Loucy (cell line): ENCODE results near the gene DDX4.

ENCODE experiments used
- H2AFZ ChIP-seq: fragments of 200-600 bp; sonication (generic); 2 replicates; pipeline ENCODE4 v1.6.0; 2016; ENCODE audit warnings: antibody characterized with exemption, mild to moderate bottlenecking, low read length, moderate library complexity
- H3F3A ChIP-seq: fragments of 200-600 bp; 2 replicates; pipeline ENCODE4 v1.6.0; 2016; ENCODE audit warnings: antibody characterized with exemption, low read depth, mild to moderate bottlenecking
- H3K27me3 ChIP-seq: fragments of 200-600 bp; sonication (generic); 2 replicates; pipeline ENCODE4 v1.6.1; 2014; ENCODE audit warnings: low read length, mild to moderate bottlenecking; ENCODE audit not compliant: insufficient read depth, poor library complexity, severe bottlenecking
- H3K36me3 ChIP-seq: fragments of 200-600 bp; sonication (generic); 2 replicates; pipeline ENCODE4 v1.6.1; 2016; ENCODE audit warnings: low read length; ENCODE audit not compliant: insufficient read depth
- H3K4me1 ChIP-seq: fragments of 200-600 bp; sonication (generic); 2 replicates; pipeline ENCODE4 v1.5.1; 2014; ENCODE audit warnings: low read length, mild to moderate bottlenecking; ENCODE audit not compliant: insufficient read depth, poor library complexity, severe bottlenecking
- H3K4me2 ChIP-seq: fragments of 200-600 bp; sonication (generic); 2 replicates; pipeline ENCODE4 v1.6.0; 2014; ENCODE audit warnings: antibody characterized with exemption, low read length, low read depth, mild to moderate bottlenecking; ENCODE audit not compliant: poor library complexity, severe bottlenecking
- H3K4me3 ChIP-seq: fragments of 200-600 bp; sonication (generic); 2 replicates; pipeline ENCODE4 v1.5.1; 2014; ENCODE audit warnings: low read length, mild to moderate bottlenecking, mixed read lengths; ENCODE audit not compliant: poor library complexity, severe bottlenecking
- H3K79me2 ChIP-seq: fragments of 200-600 bp; sonication (generic); 2 replicates; pipeline ENCODE4 v1.6.1; 2014; ENCODE audit warnings: low read length; ENCODE audit not compliant: insufficient read depth
- H3K9ac ChIP-seq: fragments of 200-600 bp; sonication (generic); 2 replicates; pipeline ENCODE4 v1.6.0; 2014; ENCODE audit warnings: mild to moderate bottlenecking, low read depth, low read length, moderate library complexity; ENCODE audit not compliant: poor library complexity, severe bottlenecking
- H3K9me2 ChIP-seq: fragments of 200-600 bp; sonication (generic); replicated peaks from 2 replicates; pipeline ENCODE4 v1.6.1; 2016; ENCODE audit warnings: low read depth, low read length, mixed read lengths
- H3K9me3 ChIP-seq: fragments of 200-600 bp; sonication (generic); 2 replicates; pipeline ENCODE4 v1.6.1; 2014; ENCODE audit warnings: mild to moderate bottlenecking, antibody characterized with exemption, low read length, low read depth; ENCODE audit not compliant: insufficient read depth
- H4K20me1 ChIP-seq: fragments of 200-600 bp; sonication (generic); 2 replicates; pipeline ENCODE4 v1.6.0; 2014; ENCODE audit warnings: antibody characterized with exemption, low read length, mild to moderate bottlenecking; ENCODE audit not compliant: insufficient read depth, poor library complexity, severe bottlenecking
- EZH2phosphoT487 ChIP-seq: fragments of 200-600 bp; IDR thresholded peaks from 2 replicates; pipeline ENCODE4 v1.6.1; 2018; ENCODE audit warnings: antibody characterized with exemption, mild to moderate bottlenecking, moderate library complexity, borderline replicate concordance
- TF ChIP-seq, protein P1 (sequence below): fragments of 200-600 bp; sonication (generic); conservative IDR thresholded peaks from 2 replicates; pipeline ENCODE4 v1.5.1; 2014; ENCODE audit warnings: mild to moderate bottlenecking, antibody characterized with exemption, low read length

DDX4 gene

GRCh38 chr5:55732585-55732984 is 5.3 kb upstream of the DDX4 start:
- Histone ChIP-seq H4K20me1 (no peaks in the 10 kb centered on the region), H3K9me3 (no peaks in the 10 kb centered on the region), H3K9me2 (no peaks in the 10 kb centered on the region), H3K4me2 (no peak overlapping the region), H3K79me2 (no peaks in the 10 kb centered on the region), H2AFZ (no peak overlapping the region), H3K4me1 (no peaks in the 10 kb centered on the region), H3K36me3 (no peaks in the 10 kb centered on the region), H3F3A (no peaks in the 10 kb centered on the region), H3K27me3 (no peaks in the 10 kb centered on the region), H3K4me3 (no peak overlapping the region), H3K9ac (no peak overlapping the region)
- no peak for TF ChIP-seq EZH2phosphoT487
- TF ChIP-seq, protein P1, sequence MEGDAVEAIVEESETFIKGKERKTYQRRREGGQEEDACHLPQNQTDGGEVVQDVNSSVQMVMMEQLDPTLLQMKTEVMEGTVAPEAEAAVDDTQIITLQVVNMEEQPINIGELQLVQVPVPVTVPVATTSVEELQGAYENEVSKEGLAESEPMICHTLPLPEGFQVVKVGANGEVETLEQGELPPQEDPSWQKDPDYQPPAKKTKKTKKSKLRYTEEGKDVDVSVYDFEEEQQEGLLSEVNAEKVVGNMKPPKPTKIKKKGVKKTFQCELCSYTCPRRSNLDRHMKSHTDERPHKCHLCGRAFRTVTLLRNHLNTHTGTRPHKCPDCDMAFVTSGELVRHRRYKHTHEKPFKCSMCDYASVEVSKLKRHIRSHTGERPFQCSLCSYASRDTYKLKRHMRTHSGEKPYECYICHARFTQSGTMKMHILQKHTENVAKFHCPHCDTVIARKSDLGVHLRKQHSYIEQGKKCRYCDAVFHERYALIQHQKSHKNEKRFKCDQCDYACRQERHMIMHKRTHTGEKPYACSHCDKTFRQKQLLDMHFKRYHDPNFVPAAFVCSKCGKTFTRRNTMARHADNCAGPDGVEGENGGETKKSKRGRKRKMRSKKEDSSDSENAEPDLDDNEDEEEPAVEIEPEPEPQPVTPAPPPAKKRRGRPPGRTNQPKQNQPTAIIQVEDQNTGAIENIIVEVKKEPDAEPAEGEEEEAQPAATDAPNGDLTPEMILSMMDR: no peak

GRCh38 chr5:55734658-55735057 is 3.2 kb upstream of the DDX4 start:
- no peak overlapping the region for H3K4me2 ChIP-seq
- TF ChIP-seq, protein P1: no peak
- TF ChIP-seq EZH2phosphoT487: no peak
- H3K4me1 ChIP-seq: no peaks in the 10 kb centered on the region
- H3K36me3 ChIP-seq: no peaks in the 10 kb centered on the region
- H3K9me2 ChIP-seq: no peaks in the 10 kb centered on the region
- no peaks in the 10 kb centered on the region for H3K9me3 ChIP-seq
- H2AFZ ChIP-seq: no peak overlapping the region
- no peaks in the 10 kb centered on the region for H3K79me2 ChIP-seq
- H3F3A ChIP-seq: no peaks in the 10 kb centered on the region
- no peak overlapping the region for H3K4me3 ChIP-seq
- no peaks in the 10 kb centered on the region for H4K20me1 ChIP-seq
- no peaks in the 10 kb centered on the region for H3K27me3 ChIP-seq
- H3K9ac ChIP-seq: no peak overlapping the region

DNA sequence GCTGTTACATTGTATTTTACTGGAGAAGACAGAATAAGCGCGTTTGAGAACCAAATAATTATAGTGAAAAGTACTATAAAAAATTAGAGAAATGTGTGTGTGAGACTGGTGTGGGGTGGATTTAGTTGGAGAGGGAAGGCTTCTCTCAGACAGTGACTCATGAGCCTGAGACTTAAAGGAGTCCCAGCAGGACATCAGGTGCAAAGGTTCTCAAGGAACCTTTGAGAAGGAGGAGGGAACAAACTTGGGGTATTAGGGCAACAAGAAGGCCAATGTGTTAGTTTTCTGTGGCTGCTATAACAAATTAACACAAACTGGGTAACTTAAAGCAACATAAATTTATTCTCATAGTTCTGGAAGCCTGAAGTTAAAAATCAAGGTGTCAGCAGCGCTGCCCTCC is 4.9 kb downstream of the DDX4 start:
- Histone ChIP-seq H3K27me3 (no peaks in the 10 kb centered on the region), H3F3A (no peaks in the 10 kb centered on the region), H3K4me1 (no peaks in the 10 kb centered on the region), H3K36me3 (no peaks in the 10 kb centered on the region), H2AFZ (no peak overlapping the region), H3K4me3 (no peak overlapping the region), H3K79me2 (no peaks in the 10 kb centered on the region), H3K9me2 (no peaks in the 10 kb centered on the region), H3K9ac (no peak overlapping the region), H4K20me1 (no peaks in the 10 kb centered on the region), H3K4me2 (no peak overlapping the region), H3K9me3 (no peaks in the 10 kb centered on the region)
- TF ChIP-seq EZH2phosphoT487: no peak
- TF ChIP-seq, protein P1: no peak
